ENCODE measurements around the gene PHF3. TPM values are rescaled to one million over a fixed set of nuclear protein-coding genes. Genes with fewer than 3 reads are reported as not detected.

PHF3 gene
- total RNA-seq, 1 donor from 2014 or later: 33.4 TPM

DNA sequence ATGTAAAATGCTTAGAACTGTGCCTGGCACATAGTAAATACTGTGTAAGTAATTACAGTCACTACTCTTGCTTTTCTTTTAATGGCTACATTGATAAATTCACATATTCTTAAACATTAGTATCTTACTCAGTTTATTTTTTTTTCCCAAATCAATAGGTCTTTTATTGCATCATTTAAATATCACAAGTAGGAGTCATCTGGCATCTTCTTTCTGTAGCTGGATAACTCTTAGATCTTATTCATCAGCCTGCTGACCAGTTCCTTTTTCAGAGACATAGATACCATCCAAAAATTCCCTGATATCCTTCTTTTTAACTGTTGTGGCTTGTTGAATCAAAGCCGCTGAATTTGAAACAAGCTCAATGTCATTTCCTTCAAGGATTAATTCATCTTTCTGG is 20.0 kb upstream of the PHF3 start:
- H3K4me1 ChIP-seq (ENCODE audit: insufficient read depth, low read length): no peaks in the 10 kb centered on the region
- no peaks in the 10 kb centered on the region for H3K9me3 ChIP-seq (ENCODE audit: insufficient read depth, low read depth, low read length)
- no peaks in the 10 kb centered on the region for H3K36me3 ChIP-seq (ENCODE audit: insufficient read depth, low read length)
- H3K27me3 ChIP-seq (ENCODE audit: insufficient read depth, low read length): peaks cover 2% of the 10 kb centered on the region
- H3K4me2 ChIP-seq (ENCODE audit: low read length): no peak overlapping the region
- H3K4me3 ChIP-seq (ENCODE audit: insufficient read depth, low read depth, low read length): no peak overlapping the region
- DNase-seq (ENCODE audit: low read depth) (no peak), FAIRE-seq (no peak)
- TF ChIP-seq EZH2 (IDR thresholded peaks at IDR 0.05; ENCODE audit: insufficient read depth, low read length): no peak
- TF ChIP-seq, protein P1, sequence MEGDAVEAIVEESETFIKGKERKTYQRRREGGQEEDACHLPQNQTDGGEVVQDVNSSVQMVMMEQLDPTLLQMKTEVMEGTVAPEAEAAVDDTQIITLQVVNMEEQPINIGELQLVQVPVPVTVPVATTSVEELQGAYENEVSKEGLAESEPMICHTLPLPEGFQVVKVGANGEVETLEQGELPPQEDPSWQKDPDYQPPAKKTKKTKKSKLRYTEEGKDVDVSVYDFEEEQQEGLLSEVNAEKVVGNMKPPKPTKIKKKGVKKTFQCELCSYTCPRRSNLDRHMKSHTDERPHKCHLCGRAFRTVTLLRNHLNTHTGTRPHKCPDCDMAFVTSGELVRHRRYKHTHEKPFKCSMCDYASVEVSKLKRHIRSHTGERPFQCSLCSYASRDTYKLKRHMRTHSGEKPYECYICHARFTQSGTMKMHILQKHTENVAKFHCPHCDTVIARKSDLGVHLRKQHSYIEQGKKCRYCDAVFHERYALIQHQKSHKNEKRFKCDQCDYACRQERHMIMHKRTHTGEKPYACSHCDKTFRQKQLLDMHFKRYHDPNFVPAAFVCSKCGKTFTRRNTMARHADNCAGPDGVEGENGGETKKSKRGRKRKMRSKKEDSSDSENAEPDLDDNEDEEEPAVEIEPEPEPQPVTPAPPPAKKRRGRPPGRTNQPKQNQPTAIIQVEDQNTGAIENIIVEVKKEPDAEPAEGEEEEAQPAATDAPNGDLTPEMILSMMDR (IDR thresholded peaks at IDR 0.05; ENCODE audit: insufficient read depth, low read depth, low read length): no peak
- no peak overlapping the region for H2AFZ ChIP-seq (ENCODE audit: low read depth, low read length)
- H3K9ac ChIP-seq (ENCODE audit: low read length): no peak overlapping the region
- H3K27ac ChIP-seq (ENCODE audit: low read depth, low read length): no peak overlapping the region
- no peaks in the 10 kb centered on the region for H3K79me2 ChIP-seq (ENCODE audit: insufficient read depth, low read length)
- H3K4me1 Mint-ChIP-seq (ENCODE audit: low read depth, unreplicated experiment): no peaks in the 10 kb centered on the region
- peaks cover 3% of the 10 kb centered on the region for H3K27me3 Mint-ChIP-seq (ENCODE audit: low read depth, unreplicated experiment)
- H3K36me3 Mint-ChIP-seq (ENCODE audit: low read depth, unreplicated experiment): no peaks in the 10 kb centered on the region
- H3K27ac Mint-ChIP-seq (ENCODE audit: unreplicated experiment): no peak overlapping the region
- no peaks in the 10 kb centered on the region for H4K20me1 ChIP-seq (ENCODE audit: insufficient read depth, low read length)
- no peak overlapping the region for H3K4me3 Mint-ChIP-seq (ENCODE audit: unreplicated experiment)
- no peaks in the 10 kb centered on the region for H3K9me3 Mint-ChIP-seq (ENCODE audit: unreplicated experiment)

DNA sequence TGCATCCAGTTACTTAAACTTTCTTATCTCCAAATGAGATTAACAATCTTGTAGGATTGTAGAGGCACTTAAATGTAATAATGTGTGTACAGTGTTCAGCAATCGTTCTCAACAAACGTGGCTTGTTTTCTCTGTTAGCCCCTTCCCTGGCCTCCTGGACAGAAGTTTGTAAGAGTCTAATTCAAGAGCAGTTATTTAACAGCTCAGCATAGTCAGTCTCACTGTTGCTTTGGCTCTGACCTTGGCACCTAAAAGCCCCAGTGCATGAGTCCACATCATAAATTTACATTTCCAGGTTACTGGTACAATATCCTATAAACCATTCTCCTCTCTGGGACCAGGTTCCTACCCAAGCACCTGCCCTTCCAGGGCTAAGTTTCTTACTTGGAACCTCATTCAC is 11.5 kb upstream of the PHF3 start:
- H3K27me3 ChIP-seq (ENCODE audit: insufficient read depth, low read length): peaks cover 2% of the 10 kb centered on the region
- no peak for DNase-seq (ENCODE audit: low read depth)
- no peaks in the 10 kb centered on the region for H3K4me1 ChIP-seq (ENCODE audit: insufficient read depth, low read length)
- no peak overlapping the region for H3K4me3 ChIP-seq (ENCODE audit: insufficient read depth, low read depth, low read length)
- Mint-ChIP-seq H3K36me3 (ENCODE audit: low read depth, unreplicated experiment) (no peaks in the 10 kb centered on the region), H3K9me3 (ENCODE audit: unreplicated experiment) (no peaks in the 10 kb centered on the region), H3K27me3 (ENCODE audit: low read depth, unreplicated experiment) (peaks cover 2% of the 10 kb centered on the region), H3K4me1 (ENCODE audit: low read depth, unreplicated experiment) (no peaks in the 10 kb centered on the region), H3K27ac (ENCODE audit: unreplicated experiment) (no peak overlapping the region), H3K4me3 (ENCODE audit: unreplicated experiment) (no peak overlapping the region)
- H3K36me3 ChIP-seq (ENCODE audit: insufficient read depth, low read length): no peaks in the 10 kb centered on the region
- no peak overlapping the region for H3K9ac ChIP-seq (ENCODE audit: low read length)
- no peak for TF ChIP-seq EZH2 (IDR thresholded peaks at IDR 0.05; ENCODE audit: insufficient read depth, low read length)
- TF ChIP-seq, protein P1 (IDR thresholded peaks at IDR 0.05; ENCODE audit: insufficient read depth, low read depth, low read length): no peak
- no peaks in the 10 kb centered on the region for H4K20me1 ChIP-seq (ENCODE audit: insufficient read depth, low read length)
- no peak for FAIRE-seq
- H3K9me3 ChIP-seq (ENCODE audit: insufficient read depth, low read depth, low read length): no peaks in the 10 kb centered on the region
- H3K27ac ChIP-seq (ENCODE audit: low read depth, low read length): no peak overlapping the region
- no peaks in the 10 kb centered on the region for H3K79me2 ChIP-seq (ENCODE audit: insufficient read depth, low read length)
- H3K4me2 ChIP-seq (ENCODE audit: low read length): no peak overlapping the region
- H2AFZ ChIP-seq (ENCODE audit: low read depth, low read length): no peak overlapping the region

DNA sequence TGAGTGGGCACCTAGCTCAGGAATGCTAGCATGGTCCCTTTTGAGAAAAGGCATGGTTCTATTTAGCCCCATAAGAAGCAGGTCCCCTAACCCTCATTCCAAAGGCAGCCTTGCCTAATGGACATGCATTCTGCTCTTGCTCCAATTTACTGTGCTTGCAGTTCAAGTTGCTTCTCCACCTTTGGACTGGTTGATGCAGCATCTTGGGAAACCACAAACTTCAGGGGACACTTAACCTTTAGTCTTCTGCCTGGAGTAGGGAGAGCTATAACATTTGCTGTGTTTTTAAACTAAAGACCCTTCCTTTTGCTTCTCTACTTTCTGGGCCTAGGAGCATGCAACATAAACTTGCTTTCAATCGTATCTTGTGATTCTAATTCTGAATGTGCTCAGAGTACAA is 5.1 kb upstream of the PHF3 start:
- H3K79me2 ChIP-seq (ENCODE audit: insufficient read depth, low read length): no peaks in the 10 kb centered on the region
- no peak overlapping the region for H3K27ac ChIP-seq (ENCODE audit: low read depth, low read length)
- H3K9me3 ChIP-seq (ENCODE audit: insufficient read depth, low read depth, low read length): no peaks in the 10 kb centered on the region
- no peak for DNase-seq (ENCODE audit: low read depth)
- H3K4me3 ChIP-seq (ENCODE audit: insufficient read depth, low read depth, low read length): no peak overlapping the region
- H3K4me2 ChIP-seq (ENCODE audit: low read length): no peak overlapping the region
- H3K27me3 ChIP-seq (ENCODE audit: insufficient read depth, low read length): peaks cover 6% of the 10 kb centered on the region
- Mint-ChIP-seq H3K36me3 (ENCODE audit: low read depth, unreplicated experiment) (no peaks in the 10 kb centered on the region), H3K4me1 (ENCODE audit: low read depth, unreplicated experiment) (peaks cover 7% of the 10 kb centered on the region), H3K4me3 (ENCODE audit: unreplicated experiment) (no peak overlapping the region), H3K9me3 (ENCODE audit: unreplicated experiment) (no peaks in the 10 kb centered on the region), H3K27ac (ENCODE audit: unreplicated experiment) (no peak overlapping the region), H3K27me3 (ENCODE audit: low read depth, unreplicated experiment) (no peaks in the 10 kb centered on the region)
- no peak for FAIRE-seq
- H3K36me3 ChIP-seq (ENCODE audit: insufficient read depth, low read length): no peaks in the 10 kb centered on the region
- no peaks in the 10 kb centered on the region for H4K20me1 ChIP-seq (ENCODE audit: insufficient read depth, low read length)
- no peak for TF ChIP-seq EZH2 (IDR thresholded peaks at IDR 0.05; ENCODE audit: insufficient read depth, low read length)
- TF ChIP-seq, protein P1 (IDR thresholded peaks at IDR 0.05; ENCODE audit: insufficient read depth, low read depth, low read length): no peak
- peaks cover 3% of the 10 kb centered on the region for H3K4me1 ChIP-seq (ENCODE audit: insufficient read depth, low read length)
- no peak overlapping the region for H3K9ac ChIP-seq (ENCODE audit: low read length)
- no peak overlapping the region for H2AFZ ChIP-seq (ENCODE audit: low read depth, low read length)

Data from astrocyte (in vitro differentiated cells and primary cell).